ENCODE measurements around the gene RBAK.
A peak's percentile ranks its signal among the peaks of the same experiment; 100 is the strongest.
"Not testable (repeated sequence)": the region's sequence is repeated elsewhere in the genome, so short reads cannot be mapped to it uniquely, and the experiment has no call there.

The RBAK gene

DNA sequence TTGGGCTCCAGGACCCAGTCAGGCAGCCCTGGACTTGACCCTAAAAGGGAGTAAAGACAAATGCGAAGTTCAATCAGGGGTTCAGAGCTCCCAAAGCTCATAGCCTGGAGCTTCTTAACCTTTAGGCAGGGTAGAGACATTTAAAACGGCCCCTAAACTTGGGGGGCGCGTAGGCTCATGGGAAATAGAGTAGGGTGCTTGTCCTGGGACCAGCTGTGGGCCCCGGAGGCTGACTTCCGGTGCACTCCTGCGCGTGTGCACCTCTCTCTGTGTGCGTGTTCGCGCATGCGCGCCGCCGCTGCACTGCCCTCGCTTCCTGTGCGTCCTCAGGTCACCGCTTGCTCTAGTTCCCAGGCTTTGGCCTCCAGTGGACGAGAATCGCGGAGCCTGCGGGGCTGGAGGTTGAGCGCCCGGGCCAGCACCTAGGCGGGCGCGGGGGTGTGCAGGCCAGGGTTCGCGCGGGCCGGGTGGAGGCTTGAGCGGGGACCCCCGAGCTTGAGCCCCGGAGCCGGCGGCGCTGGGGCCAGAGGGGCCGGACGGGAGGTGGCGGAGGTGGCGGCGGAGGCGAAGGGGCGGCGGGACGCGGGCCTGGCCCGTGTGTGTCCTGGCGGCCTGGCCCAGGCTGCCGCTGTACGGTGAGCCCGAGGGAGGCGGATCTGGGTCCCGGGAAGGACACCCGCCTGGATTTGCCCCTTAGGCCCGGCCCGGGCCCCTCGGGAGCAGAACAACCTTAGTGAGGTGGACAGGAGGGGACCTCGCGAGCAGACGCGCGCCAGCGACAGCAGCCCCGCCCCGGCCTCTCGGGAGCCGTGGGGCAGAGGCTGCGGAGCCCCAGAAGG is at the start of gene RBAK:
TSS of gene RBAK (plus strand) at position 303 of the 839 bp plus-strand sequence. CDS start 2,217 bp downstream, outside the sequence.
- DNase-seq (ENCODE audit: low spot score), result peak; percentile 99

DNA sequence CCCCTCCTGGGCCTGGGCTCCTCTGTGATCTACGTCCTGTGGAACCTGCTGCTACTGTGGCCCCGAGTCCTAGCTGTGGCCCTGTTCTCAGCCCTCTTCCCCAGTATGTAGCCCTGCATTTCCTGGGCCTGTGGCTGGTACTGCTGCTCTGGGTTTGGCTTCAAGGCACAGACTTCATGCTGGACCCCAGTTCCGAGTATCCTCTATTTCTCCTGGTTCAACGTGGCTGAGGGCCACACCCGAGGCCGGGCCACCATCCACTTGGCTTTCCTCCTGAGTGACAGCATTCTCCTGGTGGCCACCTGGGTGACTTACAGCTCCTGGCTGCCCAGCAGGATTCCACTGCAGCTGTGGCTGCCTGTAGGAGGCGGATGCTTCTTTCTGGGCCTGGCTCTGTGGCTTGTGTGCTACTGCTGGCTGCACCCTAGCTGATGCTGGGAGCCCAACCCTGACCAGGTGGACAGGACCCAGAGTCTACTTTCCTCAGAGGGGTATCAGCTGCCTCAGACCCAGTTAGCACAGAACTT is 48.9 kb upstream of the RBAK start:
- no peak for DNase-seq (ENCODE audit: low spot score)

DNA sequence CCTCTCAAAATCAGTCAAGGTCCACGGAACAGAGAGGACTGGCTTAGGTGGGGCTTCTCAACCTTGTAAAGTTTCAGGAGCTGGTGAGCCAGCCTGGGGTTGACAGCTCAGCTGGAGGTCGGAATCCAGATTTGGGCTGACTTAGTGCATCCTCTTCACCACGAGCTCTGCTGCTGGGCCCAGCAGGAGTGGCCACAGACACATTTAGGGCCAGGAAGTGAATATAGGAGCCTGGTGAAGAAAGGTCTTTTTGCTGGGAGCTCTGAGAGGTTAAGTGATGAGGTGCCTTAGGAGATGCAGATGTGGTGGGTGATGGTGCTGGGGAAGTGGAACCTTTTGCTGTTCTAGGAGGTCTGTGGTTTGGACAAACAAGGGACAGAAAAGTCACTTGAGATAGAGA is 47.4 kb upstream of the RBAK start:
- no peak for DNase-seq (ENCODE audit: low spot score)

DNA sequence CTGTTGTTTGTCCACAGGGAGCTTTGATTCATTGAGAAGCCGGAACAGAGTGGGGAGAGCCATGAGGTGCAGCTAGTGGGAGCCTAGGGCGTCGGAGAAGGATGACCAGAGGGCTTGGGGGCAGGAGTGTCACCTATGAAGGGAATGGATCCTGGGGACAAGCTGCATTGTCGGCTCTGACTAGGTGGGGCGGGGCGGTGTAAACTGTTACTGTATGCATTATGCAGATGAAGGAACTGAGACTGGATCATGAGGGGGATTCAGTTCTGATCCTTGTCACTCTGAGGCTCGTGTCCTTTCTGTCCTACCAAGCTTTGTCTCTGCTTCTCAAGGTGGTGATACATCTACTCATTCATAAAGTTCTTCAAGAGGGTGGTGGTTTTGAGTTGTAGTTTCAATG is 46.8 kb upstream of the RBAK start:
- no peak for DNase-seq (ENCODE audit: low spot score)

GRCh38 chr7:4999369-4999950 is 46.2 kb upstream of the RBAK start:
- no peak for DNase-seq (ENCODE audit: low spot score)

- no peak for DNase-seq (ENCODE audit: low spot score)
Observed at GRCh38 chr7:5001003-5001402, 44.7 kb upstream of the RBAK start.

- DNase-seq (ENCODE audit: low spot score), result no peak
Observed at GRCh38 chr7:5001911-5002310, 43.7 kb upstream of the RBAK start.

- no peak for DNase-seq (ENCODE audit: low spot score)
Observed at GRCh38 chr7:5005066-5005465, 40.6 kb upstream of the RBAK start.

DNA sequence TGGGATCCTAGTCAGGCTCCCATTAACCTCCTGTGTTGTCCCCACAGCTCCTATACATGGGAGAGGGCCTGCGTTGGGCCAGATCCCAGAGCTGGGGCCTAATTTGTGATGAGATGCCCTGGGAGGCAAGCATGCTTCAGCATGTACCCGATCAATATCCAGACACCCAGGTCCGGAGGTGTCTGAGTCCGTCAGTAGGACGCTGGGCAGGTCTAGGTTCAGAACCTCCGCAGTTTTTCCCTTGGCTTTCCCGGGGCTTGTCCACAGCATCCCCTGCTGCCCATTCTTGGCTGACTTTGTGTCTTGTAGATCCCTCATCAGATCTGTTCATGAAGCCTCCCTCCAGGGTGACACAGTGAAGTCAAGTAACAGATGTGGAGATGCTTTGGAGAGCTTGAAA is 32.7 kb upstream of the RBAK start:
- no peak for DNase-seq (ENCODE audit: low spot score)

DNA sequence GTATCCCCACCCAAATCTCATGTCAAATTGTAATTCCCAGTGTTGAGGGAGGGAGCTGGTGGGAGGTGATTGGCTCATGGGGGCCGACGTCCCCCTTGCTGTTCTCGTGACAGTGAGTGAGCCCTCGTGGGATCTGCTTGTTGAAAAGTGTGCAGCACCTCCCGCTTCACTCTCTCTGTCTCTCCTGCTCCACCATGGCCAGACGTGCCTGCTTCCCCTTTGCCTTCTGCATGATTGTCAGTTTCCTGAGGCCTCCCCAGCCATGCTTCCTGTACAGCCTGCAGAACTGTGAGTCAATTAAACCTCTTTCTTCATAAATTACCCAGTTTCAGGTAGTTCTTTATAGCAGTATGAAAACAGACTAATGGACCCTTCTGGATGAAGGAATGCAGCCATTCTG is 29.7 kb upstream of the RBAK start:
- DNase-seq (ENCODE audit: low spot score), result not testable (repeated sequence)

DNA sequence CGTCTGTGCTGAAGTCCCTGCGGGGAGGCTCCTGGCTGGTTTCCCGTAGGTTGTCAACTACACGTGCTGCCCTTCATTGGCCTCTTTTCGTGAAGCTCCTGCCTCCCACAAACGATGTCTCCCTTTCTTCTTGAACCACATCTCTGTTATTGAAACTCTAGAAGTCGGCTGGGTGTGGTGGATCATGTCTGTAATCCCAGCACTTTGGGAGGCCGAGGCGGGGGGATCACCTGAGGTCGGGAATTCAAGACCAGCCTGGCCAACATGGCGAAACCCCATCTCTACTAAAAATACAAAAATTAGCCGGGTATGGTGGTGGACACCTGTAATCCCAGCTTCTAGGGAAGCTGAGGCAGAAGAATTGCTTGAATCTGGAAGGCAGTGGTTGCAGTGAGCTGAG is 28.0 kb upstream of the RBAK start:
- not testable (repeated sequence) for DNase-seq (ENCODE audit: low spot score)

- no peak for DNase-seq (ENCODE audit: low spot score)
Observed at GRCh38 chr7:5020098-5020497, 25.6 kb upstream of the RBAK start.

DNA sequence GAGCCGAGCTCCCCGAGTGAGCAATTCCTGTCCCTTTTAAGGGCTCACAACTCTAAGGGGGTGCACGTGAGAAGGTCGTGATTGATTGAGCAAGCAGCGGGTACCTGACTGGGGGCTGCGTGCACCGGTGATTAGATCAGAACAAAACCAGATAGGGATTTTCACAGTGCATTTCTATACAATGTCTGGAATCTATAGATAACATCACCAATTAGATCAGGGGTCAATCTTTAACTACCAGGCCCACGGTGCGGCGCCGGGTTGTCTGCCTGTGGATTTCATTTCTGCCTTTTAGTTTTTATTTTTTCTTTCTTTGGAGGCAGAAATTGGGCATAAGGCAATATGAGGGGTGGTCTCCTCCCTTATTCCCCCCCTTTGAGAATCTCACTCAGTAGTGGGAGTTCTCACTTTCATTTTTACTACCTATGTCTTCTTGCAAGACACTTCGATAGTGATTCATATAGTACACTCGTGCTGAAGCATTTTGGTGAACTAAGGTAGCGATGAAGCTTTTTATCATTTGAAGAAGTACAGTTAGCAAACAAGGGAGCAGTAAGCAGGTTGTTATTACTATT is 24.6 kb upstream of the RBAK start:
- not testable (repeated sequence) for DNase-seq (ENCODE audit: low spot score)

GRCh38 chr7:5023626-5024025 is 22.0 kb upstream of the RBAK start:
- DNase-seq (ENCODE audit: low spot score), result not testable (repeated sequence)

DNA sequence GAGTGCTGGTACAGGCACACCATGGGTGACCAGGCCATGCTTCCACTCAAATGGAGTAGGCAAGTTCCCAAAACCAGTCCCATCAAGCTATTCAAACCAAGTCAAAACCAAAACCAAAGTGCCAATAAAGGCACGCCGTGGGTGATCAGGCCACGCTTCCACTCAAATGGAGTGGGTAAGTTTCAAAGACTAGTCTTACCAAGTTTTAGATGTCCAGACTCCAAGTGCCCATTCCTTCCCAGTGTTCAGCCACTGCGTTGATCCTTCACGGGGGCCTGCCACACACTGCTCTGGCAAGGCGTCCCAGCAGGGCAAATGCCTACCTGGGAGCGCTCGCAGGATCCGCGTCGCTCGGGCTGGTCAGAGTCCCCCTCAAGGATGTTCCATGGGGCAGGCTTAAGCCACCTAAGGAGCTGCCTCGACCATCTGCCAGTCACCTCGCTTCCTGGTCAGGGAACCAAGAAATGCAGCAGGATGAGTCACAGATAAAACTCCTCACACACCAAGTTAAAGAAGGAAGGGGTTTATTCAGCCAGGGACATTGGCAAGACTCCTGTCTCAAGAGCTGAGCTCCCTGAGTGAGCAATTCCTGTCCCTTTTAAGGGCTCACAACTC is 17.8 kb upstream of the RBAK start:
- DNase-seq (ENCODE audit: low spot score), result not testable (repeated sequence)

DNA sequence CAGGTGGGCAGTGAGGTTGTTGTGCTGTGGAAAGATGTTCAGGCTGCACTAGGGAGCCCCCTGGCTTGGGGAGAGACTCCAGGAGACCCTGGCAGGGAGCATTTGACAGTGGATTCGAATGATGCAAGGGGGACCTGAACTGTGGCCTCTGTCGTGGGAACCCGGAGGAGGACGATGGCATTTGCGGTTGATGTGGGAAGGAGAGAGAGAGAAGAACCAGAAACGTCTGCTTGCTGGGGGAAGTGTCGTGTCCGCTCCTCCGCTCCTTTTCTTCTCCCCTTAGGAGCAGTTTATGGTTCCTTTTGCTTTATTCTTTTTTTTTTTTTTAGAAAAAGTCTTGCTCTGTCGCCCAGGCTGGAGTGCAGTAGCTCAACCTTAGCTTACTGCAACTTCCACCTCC is 12.5 kb upstream of the RBAK start:
- DNase-seq (ENCODE audit: low spot score), result not testable (repeated sequence)

DNA sequence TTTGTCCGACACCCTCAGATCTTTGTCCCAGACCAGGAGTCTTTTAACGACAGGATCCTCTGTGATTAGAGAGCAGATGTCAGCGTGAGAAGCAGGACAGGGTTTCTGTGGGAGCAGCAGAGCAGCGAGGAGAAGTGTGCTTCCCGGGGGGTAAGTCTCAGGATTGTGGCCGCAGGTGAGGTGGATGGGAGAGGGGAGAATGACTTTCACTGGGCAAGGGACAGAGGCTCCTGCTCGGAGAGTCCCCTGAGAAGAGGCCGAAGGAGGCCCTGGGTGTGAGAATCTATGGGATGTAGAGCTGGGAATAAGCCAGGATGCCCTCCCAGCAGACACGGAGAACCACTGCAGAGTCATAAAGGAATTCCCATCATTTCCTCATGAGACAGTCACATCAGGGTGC is 10.4 kb upstream of the RBAK start:
- no peak for DNase-seq (ENCODE audit: low spot score)

GRCh38 chr7:5036446-5036845 is 9.2 kb upstream of the RBAK start:
- no peak for DNase-seq (ENCODE audit: low spot score)

- DNase-seq (ENCODE audit: low spot score), result no peak
Observed at GRCh38 chr7:5041047-5041446, 4.6 kb upstream of the RBAK start.

- DNase-seq (ENCODE audit: low spot score), result no peak
Observed at GRCh38 chr7:5043661-5044060, 2.0 kb upstream of the RBAK start.

DNA sequence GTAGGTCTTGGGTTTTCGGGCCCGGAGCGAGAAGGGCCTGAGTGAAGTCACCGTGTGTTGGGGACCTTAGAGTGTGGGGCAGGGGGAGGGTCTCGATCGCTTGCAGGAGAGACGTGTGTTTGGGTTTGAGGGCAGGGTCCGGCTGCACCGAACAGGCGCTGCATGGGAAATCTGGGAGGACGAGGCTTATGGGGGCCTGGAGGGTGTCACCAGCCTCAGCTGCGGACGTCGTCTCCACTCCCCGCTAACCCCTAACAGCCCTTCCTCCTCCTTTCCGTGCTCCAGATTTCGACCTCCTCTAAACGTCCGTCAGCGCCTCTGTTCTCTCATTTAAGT is 705 bp downstream of the RBAK start:
- DNase-seq (ENCODE audit: low spot score), result not testable (repeated sequence)

GRCh38 chr7:5047127-5047526 is 1.5 kb downstream of the RBAK start:
- not testable (repeated sequence) for DNase-seq (ENCODE audit: low spot score)

GRCh38 chr7:5050676-5051075 is 5.0 kb downstream of the RBAK start:
- DNase-seq (ENCODE audit: low spot score), result no peak
